ENCODE measurements around the gene R3HCC1L. TPM values are rescaled to one million over a fixed set of nuclear protein-coding genes. Genes with fewer than 3 reads are reported as not detected.

R3HCC1L gene
- total and polyA plus RNA-seq, 2 of the 4 experiments (the other 2 are of a cell fraction) = 8.3 to 14.7 TPM

GRCh38 chr10:98115031-98115787 is 19.2 kb upstream of the R3HCC1L start:
- ATAC-seq (ENCODE audit: low read depth) (no peak), DNase-seq (no peak)
- Histone ChIP-seq H2AFZ (replicated peaks; ENCODE audit: low read length, poor library complexity) (no peak overlapping the region), H3K9ac (ENCODE audit: low read depth, low read length) (no peak overlapping the region), H4K91ac (ENCODE audit: insufficient read depth, low read depth, low read length) (no peak overlapping the region), H3K14ac (replicated peaks; ENCODE audit: low read depth, low read length) (no peak overlapping the region), H3K27me3 (ENCODE audit: control insufficient read depth, insufficient read depth, low read length) (peaks cover 6% of the 10 kb centered on the region), H4K8ac (ENCODE audit: low read depth in 2 of 2, low read length in 2 of 2) (no peak overlapping the region), H3K36me3 (ENCODE audit: control insufficient read depth, insufficient read depth, low read length) (no peaks in the 10 kb centered on the region), H3K23ac (ENCODE audit: low read depth, low read length) (no peak overlapping the region), H2AK9ac (replicated peaks; ENCODE audit: low read depth, low read length, poor library complexity) (no peak overlapping the region), H3K4me2 (ENCODE audit: low read depth, low read length) (no peak overlapping the region), H3K4me1 (ENCODE audit: control insufficient read depth, insufficient read depth, low read length) (no peaks in the 10 kb centered on the region), H4K20me1 (ENCODE audit: insufficient read depth, low read length) (no peaks in the 10 kb centered on the region), H4K5ac (ENCODE audit: low read depth, low read length) (no peak overlapping the region), H3K9me3 (ENCODE audit: control insufficient read depth, insufficient read depth, low read length) (no peaks in the 10 kb centered on the region), H3K27ac (ENCODE audit: insufficient read depth, low read length) (no peak overlapping the region), H2BK120ac (ENCODE audit: low read depth, low read length) (no peak overlapping the region), H2BK5ac (ENCODE audit: low read depth, low read length, poor library complexity, severe bottlenecking) (no peak overlapping the region), H3K79me1 (ENCODE audit: low read depth in 1 of 2, low read length in 2 of 2) (no peaks in the 10 kb centered on the region), H3K4ac (ENCODE audit: low read depth, low read length) (no peak overlapping the region), H3K18ac (ENCODE audit: low read depth, low read length) (no peak overlapping the region), H3K9me1 (ENCODE audit: insufficient read depth, low read length) (no peaks in the 10 kb centered on the region), H3K4me3 (ENCODE audit: insufficient read depth, low read depth, low read length) (no peak overlapping the region), H3K56ac (ENCODE audit: extremely low read depth, insufficient read depth, low read length) (no peak overlapping the region), H2AK5ac (ENCODE audit: low read depth, low read length) (no peak overlapping the region), H2BK20ac (ENCODE audit: low read depth, low read length) (no peak overlapping the region), H2BK15ac (ENCODE audit: low read depth, low read length) (no peak overlapping the region)
- dilution Hi-C loops (cut with HindIII; ENCODE audit: low sequenced_read_pairs, unreplicated experiment) = no loop called here
- CTCF ChIA-PET = no interaction called here
- no CpG with 5 or more reads among the region's 10 CpGs for WGBS, 2 experiments (ENCODE audit: extremely low coverage in 2 of 2, insufficient read length in 1 of 2)
- intact Hi-C loops (cut with micrococcal nuclease) = no loop called here
- in situ Hi-C loops (cut with MboI; ENCODE audit: low sequenced_read_pairs) = no loop called here
- no TSS peak for BruUV-seq (replicated peaks)
- TF ChIP-seq RFX5 (IDR thresholded peaks at IDR 0.05; ENCODE audit: low read depth, low read length) (no peak), SMC3 (IDR thresholded peaks at IDR 0.05; ENCODE audit: low read depth, low read length) (no peak), MAFK (IDR thresholded peaks at IDR 0.05; ENCODE audit: low read depth, low read length) (no peak), RCOR1 (IDR thresholded peaks at IDR 0.05; ENCODE audit: insufficient replicate concordance, low read length) (no peak), MAZ (IDR thresholded peaks at IDR 0.05; ENCODE audit: borderline replicate concordance, low read depth, low read length) (no peak), BHLHE40 (IDR thresholded peaks at IDR 0.05; ENCODE audit: low read depth, low read length) (no peak), FOS (IDR thresholded peaks at IDR 0.05; ENCODE audit: low read depth, low read length) (no peak), CHD1 (IDR thresholded peaks at IDR 0.05; ENCODE audit: low read depth, low read length) (no peak), NFE2L2 (IDR thresholded peaks at IDR 0.05; ENCODE audit: low read depth, low read length) (no peak), RAD21 (IDR thresholded peaks at IDR 0.05; ENCODE audit: low read length) (no peak), MXI1 (IDR thresholded peaks at IDR 0.05; ENCODE audit: borderline replicate concordance, low read depth, low read length) (no peak), POLR2A (IDR thresholded peaks at IDR 0.05; ENCODE audit: low read depth, low read length) (no peak), CEBPB (IDR thresholded peaks at IDR 0.05; ENCODE audit: low read depth, low read length) (no peak)
- TF ChIP-seq, protein P1, sequence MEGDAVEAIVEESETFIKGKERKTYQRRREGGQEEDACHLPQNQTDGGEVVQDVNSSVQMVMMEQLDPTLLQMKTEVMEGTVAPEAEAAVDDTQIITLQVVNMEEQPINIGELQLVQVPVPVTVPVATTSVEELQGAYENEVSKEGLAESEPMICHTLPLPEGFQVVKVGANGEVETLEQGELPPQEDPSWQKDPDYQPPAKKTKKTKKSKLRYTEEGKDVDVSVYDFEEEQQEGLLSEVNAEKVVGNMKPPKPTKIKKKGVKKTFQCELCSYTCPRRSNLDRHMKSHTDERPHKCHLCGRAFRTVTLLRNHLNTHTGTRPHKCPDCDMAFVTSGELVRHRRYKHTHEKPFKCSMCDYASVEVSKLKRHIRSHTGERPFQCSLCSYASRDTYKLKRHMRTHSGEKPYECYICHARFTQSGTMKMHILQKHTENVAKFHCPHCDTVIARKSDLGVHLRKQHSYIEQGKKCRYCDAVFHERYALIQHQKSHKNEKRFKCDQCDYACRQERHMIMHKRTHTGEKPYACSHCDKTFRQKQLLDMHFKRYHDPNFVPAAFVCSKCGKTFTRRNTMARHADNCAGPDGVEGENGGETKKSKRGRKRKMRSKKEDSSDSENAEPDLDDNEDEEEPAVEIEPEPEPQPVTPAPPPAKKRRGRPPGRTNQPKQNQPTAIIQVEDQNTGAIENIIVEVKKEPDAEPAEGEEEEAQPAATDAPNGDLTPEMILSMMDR (conservative IDR thresholded peaks at IDR 0.05; ENCODE audit: low read depth, low read length) = no peak
- TF ChIP-seq, protein P2, sequence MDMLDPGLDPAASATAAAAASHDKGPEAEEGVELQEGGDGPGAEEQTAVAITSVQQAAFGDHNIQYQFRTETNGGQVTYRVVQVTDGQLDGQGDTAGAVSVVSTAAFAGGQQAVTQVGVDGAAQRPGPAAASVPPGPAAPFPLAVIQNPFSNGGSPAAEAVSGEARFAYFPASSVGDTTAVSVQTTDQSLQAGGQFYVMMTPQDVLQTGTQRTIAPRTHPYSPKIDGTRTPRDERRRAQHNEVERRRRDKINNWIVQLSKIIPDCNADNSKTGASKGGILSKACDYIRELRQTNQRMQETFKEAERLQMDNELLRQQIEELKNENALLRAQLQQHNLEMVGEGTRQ (IDR thresholded peaks at IDR 0.05; ENCODE audit: low read depth, low read length) = no peak
- TF ChIP-seq, protein P3, sequence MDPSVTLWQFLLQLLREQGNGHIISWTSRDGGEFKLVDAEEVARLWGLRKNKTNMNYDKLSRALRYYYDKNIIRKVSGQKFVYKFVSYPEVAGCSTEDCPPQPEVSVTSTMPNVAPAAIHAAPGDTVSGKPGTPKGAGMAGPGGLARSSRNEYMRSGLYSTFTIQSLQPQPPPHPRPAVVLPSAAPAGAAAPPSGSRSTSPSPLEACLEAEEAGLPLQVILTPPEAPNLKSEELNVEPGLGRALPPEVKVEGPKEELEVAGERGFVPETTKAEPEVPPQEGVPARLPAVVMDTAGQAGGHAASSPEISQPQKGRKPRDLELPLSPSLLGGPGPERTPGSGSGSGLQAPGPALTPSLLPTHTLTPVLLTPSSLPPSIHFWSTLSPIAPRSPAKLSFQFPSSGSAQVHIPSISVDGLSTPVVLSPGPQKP (IDR thresholded peaks at IDR 0.05; ENCODE audit: borderline replicate concordance, low read depth, low read length) = no peak
- POLR2A ChIA-PET (ENCODE audit: unreplicated experiment) = no interaction called here
